Activated CD8-positive, alpha-beta T cell treated with anti-CD3 and anti-CD28 coated beads, Interleukin-2, amount 10 ng/mL, durations not matched to agents 7 days and 5 days (primary cell): ENCODE measurements around the gene ARHGAP21. TPM values are rescaled to one million over a fixed set of nuclear protein-coding genes. Genes with fewer than 3 reads are reported as not detected.

Source experiments
- ATAC-seq: fragments of 150-1000 bp; cut with Tn5 transposase; one replicate; pipeline ENCODE4 v1.10.0; 2021; ENCODE audit warnings: moderate library complexity
- CTCF ChIA-PET: fragments of 350-600 bp; sonication (Branson Sonifier 250); formaldehyde crosslinking; loops from one replicate; lab custom pipeline; 2021; ENCODE audit warnings: antibody characterized with exemption; lab: Charles Lee
- POLR2A ChIA-PET: fragments of 350-600 bp; sonication (Branson Sonifier 250); formaldehyde crosslinking; loops from one replicate; lab custom pipeline; 2021; ENCODE audit warnings: antibody characterized with exemption; lab: Charles Lee
- DNase-seq: peaks from one replicate; pipeline ENCODE4 v3.0.0-alpha.2; 2020
- H3K27ac Mint-ChIP-seq: one replicate; pipeline ENCODE4 v1.8.0; 2021; ENCODE audit warnings: mild to moderate bottlenecking, mixed read lengths
- H3K27me3 Mint-ChIP-seq: one replicate; pipeline ENCODE4 v1.8.0; 2021; ENCODE audit warnings: low read depth, mixed read lengths
- H3K36me3 Mint-ChIP-seq: one replicate; pipeline ENCODE4 v1.8.0; 2021; ENCODE audit warnings: low read depth, mixed read lengths
- H3K4me1 Mint-ChIP-seq: one replicate; pipeline ENCODE4 v1.8.0; 2021; ENCODE audit warnings: low read depth, mixed read lengths
- H3K4me3 Mint-ChIP-seq: one replicate; pipeline ENCODE4 v1.8.0; 2021; ENCODE audit warnings: mild to moderate bottlenecking, mixed read lengths
- H3K9me3 Mint-ChIP-seq: one replicate; pipeline ENCODE4 v1.8.0; 2022; ENCODE audit warnings: mixed read lengths; ENCODE audit not compliant: insufficient read depth
- total RNA-seq, 2 experiments: library from RNA; stranded (reverse); gene quantifications; one replicate each; pipeline ENCODE4 v1.2.3, GENCODE V29; 2021

Gene ARHGAP21
- total RNA-seq, 2 experiments from 2014 or later, result 26.3 to 28.1 TPM

- Mint-ChIP-seq H3K27me3 (no peaks in the 10 kb centered on the region), H3K27ac (no peak overlapping the region), H3K4me3 (no peak overlapping the region), H3K36me3 (no peaks in the 10 kb centered on the region), H3K4me1 (no peaks in the 10 kb centered on the region), H3K9me3 (no peaks in the 10 kb centered on the region)
- ATAC-seq (no peak), DNase-seq (no peak)
- ChIA-PET CTCF (no interaction called here), POLR2A (no interaction called here)
Measured at GRCh38 chr10:24544776-24545175, 178.9 kb downstream of the ARHGAP21 start.

- CTCF ChIA-PET, result interaction anchor here (0.9 kb wide), 1 partner anchor 66 kb away, joined by 3 read pairs; no protein-coding TSS in a partner anchor
- no peaks in the 10 kb centered on the region for H3K27me3 Mint-ChIP-seq
- no peaks in the 10 kb centered on the region for H3K36me3 Mint-ChIP-seq
- H3K4me1 Mint-ChIP-seq, result no peaks in the 10 kb centered on the region
- H3K4me3 Mint-ChIP-seq, result no peak overlapping the region
- H3K9me3 Mint-ChIP-seq, result no peaks in the 10 kb centered on the region
- DNase-seq (no peak), ATAC-seq (no peak)
- POLR2A ChIA-PET, result no interaction called here
- H3K27ac Mint-ChIP-seq, result no peak overlapping the region
Measured at GRCh38 chr10:24542314-24543270, 181.1 kb downstream of the ARHGAP21 start.

DNA sequence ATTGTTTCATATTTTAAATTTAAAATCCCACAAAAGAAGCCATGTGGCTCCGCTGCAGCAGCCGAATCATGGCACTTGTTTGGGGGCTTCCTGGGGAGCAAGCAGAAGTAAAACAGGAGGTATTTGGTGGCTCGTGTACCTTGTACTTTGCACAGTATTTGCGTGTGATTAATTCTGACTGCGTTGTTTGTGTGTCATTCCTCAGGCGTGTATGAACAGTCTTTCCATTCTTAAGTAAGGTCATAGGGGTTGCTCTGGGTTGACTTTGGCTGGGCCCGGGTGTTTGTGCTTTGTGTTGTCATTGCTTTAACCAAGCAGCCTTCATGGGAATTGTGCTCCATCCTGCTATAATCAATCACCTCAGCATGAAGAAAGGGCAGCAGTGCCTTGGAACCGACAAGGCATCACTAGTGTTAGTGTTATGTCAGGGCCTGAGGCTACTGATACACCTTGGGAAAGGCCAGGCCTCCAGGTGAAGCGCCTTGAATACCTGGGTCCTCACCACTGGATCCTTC lies 182.4 kb downstream of the ARHGAP21 start:
- no peak for ATAC-seq
- no peak overlapping the region for H3K4me3 Mint-ChIP-seq
- no peaks in the 10 kb centered on the region for H3K9me3 Mint-ChIP-seq
- H3K4me1 Mint-ChIP-seq, result no peaks in the 10 kb centered on the region
- ChIA-PET CTCF (no interaction called here), POLR2A (no interaction called here)
- DNase-seq, result no peak
- H3K27ac Mint-ChIP-seq, result no peak overlapping the region
- no peaks in the 10 kb centered on the region for H3K36me3 Mint-ChIP-seq
- no peaks in the 10 kb centered on the region for H3K27me3 Mint-ChIP-seq

- H3K4me1 Mint-ChIP-seq, result no peaks in the 10 kb centered on the region
- CTCF ChIA-PET, result no interaction called here
- no peaks in the 10 kb centered on the region for H3K27me3 Mint-ChIP-seq
- ATAC-seq (no peak), DNase-seq (no peak)
- no peak overlapping the region for H3K4me3 Mint-ChIP-seq
- H3K27ac Mint-ChIP-seq, result no peak overlapping the region
- POLR2A ChIA-PET, result no interaction called here
- H3K36me3 Mint-ChIP-seq, result no peaks in the 10 kb centered on the region
- no peaks in the 10 kb centered on the region for H3K9me3 Mint-ChIP-seq
Measured at GRCh38 chr10:24536636-24537035, 187.1 kb downstream of the ARHGAP21 start.

DNA sequence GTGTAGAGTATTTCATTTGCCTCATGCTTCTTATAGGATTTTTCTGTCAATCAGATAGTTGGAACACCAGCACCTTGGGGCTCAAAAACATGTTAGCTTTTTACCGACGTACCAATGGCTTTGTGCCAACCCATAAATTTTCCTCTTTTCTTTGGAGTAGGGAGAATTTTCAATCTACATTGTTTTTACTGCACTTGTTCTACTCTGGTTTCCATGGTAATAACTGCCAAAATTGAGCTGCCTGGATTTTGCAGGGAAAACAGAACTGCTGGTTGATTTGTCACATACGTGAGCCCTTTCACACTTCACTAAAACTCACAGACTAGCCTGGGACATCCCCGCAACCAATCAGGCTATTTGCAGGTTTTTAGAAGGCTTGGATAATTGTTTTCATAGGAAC lies 189.7 kb downstream of the ARHGAP21 start:
- ChIA-PET POLR2A (no interaction called here), CTCF (interaction anchor here (3.0 kb wide), 1 partner anchor 15 kb away, joined by 13 read pairs; no protein-coding TSS in a partner anchor)
- no peaks in the 10 kb centered on the region for H3K36me3 Mint-ChIP-seq
- no peaks in the 10 kb centered on the region for H3K27me3 Mint-ChIP-seq
- H3K9me3 Mint-ChIP-seq, result no peaks in the 10 kb centered on the region
- DNase-seq (no peak), ATAC-seq (no peak)
- no peak overlapping the region for H3K4me3 Mint-ChIP-seq
- H3K27ac Mint-ChIP-seq, result no peak overlapping the region
- no peaks in the 10 kb centered on the region for H3K4me1 Mint-ChIP-seq

Other genes starting within 250 kb of the ARHGAP21 start
- 1 to 10 TPM; 1.6 to 2.9 TPM for gene PRTFDC1, start 228.7 kb upstream of the ARHGAP21 start, total RNA-seq